Urinary bladder (tissue), 4 donors: Measurements from ENCODE around the gene RHOT2. TPM values are rescaled to one million over a fixed set of nuclear protein-coding genes. Genes with fewer than 3 reads are reported as not detected.

Source experiments
- DNase-seq: peaks from one replicate; pipeline ENCODE4 v3.0.0-alpha.2; 2015; ENCODE audit errors: extremely low spot score
- H3K27ac ChIP-seq: one replicate; pipeline ENCODE4 v1.5.1; 2013; ENCODE audit warnings: low read depth, mild to moderate bottlenecking, moderate library complexity
- H3K36me3 ChIP-seq: one replicate; pipeline ENCODE4 v1.6.1; 2013; ENCODE audit warnings: mild to moderate bottlenecking, moderate library complexity; ENCODE audit not compliant: insufficient read depth
- H3K4me1 ChIP-seq: one replicate; pipeline ENCODE4 v1.6.1; 2013; ENCODE audit warnings: mild to moderate bottlenecking, moderate library complexity; ENCODE audit not compliant: insufficient read depth
- H3K4me3 ChIP-seq: one replicate; pipeline ENCODE4 v1.5.1; 2013; ENCODE audit warnings: low read depth, low read length
- WGBS: extraction: QIAGEN DNeasy Blood & Tissue Kit; methylation state at CpG from one replicate; pipeline ENCODE4 v1.1.7; 2013; 5-methylcytosine and 5-hydroxymethylcytosine counted together
- polyA plus RNA-seq: library from polyadenylated mRNA; stranded (reverse); fragments of 200-250 nt; gene quantifications from one replicate; pipeline ENCODE4 v1.2.3, GENCODE V29; 2013
- total RNA-seq: library from RNA; depleted of rRNA; stranded (reverse); fragments of >200 nt; gene quantifications from one replicate; pipeline ENCODE4 v1.2.3, GENCODE V29; 2014
- donor health status: healthy with polysubstance abuse.
- donor health status: healthy.

Gene RHOT2
- total and polyA plus RNA-seq, 2 donors = 26.0 to 103 TPM

- DNase-seq = no peak
- H3K4me3 ChIP-seq = peak overlapping the region; percentile 70
- no peaks in the 10 kb centered on the region for H3K36me3 ChIP-seq
- H3K27ac ChIP-seq = no peak overlapping the region
- peaks cover 5% of the 10 kb centered on the region for H3K4me1 ChIP-seq
- 2% methylated on average over 74 of the region's 74 CpGs for WGBS
Observed at GRCh38 chr16:715477-716199, 47.7 kb downstream of the RHOT2 start.

- WGBS = 15% methylated on average over 12 of the region's 12 CpGs
- H3K27ac ChIP-seq = no peak overlapping the region
- no peak for DNase-seq
Observed at GRCh38 chr16:716200-716568, 48.3 kb downstream of the RHOT2 start.

GRCh38 chr16:716768-717325, 48.9 kb downstream of the RHOT2 start:
- peaks cover 5% of the 10 kb centered on the region for H3K4me1 ChIP-seq
- WGBS = 86% methylated on average over 29 of the region's 29 CpGs
- no peak for DNase-seq
- no peak overlapping the region for H3K27ac ChIP-seq
- no peaks in the 10 kb centered on the region for H3K36me3 ChIP-seq
- H3K4me3 ChIP-seq = no peak overlapping the region

More at GRCh38 chr16:716200-716568, 48.3 kb downstream of the RHOT2 start:
- H3K36me3 ChIP-seq = no peaks in the 10 kb centered on the region
- peak overlapping the region; percentile 70 for H3K4me3 ChIP-seq
- H3K4me1 ChIP-seq = peaks cover 5% of the 10 kb centered on the region

- no peak overlapping the region for H3K4me3 ChIP-seq
- WGBS = 79% methylated on average over 32 of the region's 32 CpGs
- no peaks in the 10 kb centered on the region for H3K36me3 ChIP-seq
- H3K4me1 ChIP-seq = peaks cover 5% of the 10 kb centered on the region
- DNase-seq = no peak
- no peak overlapping the region for H3K27ac ChIP-seq
Observed at GRCh38 chr16:717450-718245, 49.7 kb downstream of the RHOT2 start.

- Histone ChIP-seq H3K4me3 (no peak overlapping the region), H3K4me1 (peaks cover 5% of the 10 kb centered on the region), H3K27ac (no peak overlapping the region), H3K36me3 (no peaks in the 10 kb centered on the region)
- WGBS = 87% methylated on average over 9 of the region's 9 CpGs
- no peak for DNase-seq
Observed at GRCh38 chr16:718389-718788, 50.5 kb downstream of the RHOT2 start.

GRCh38 chr16:718922-719321, 51.0 kb downstream of the RHOT2 start:
- Histone ChIP-seq H3K4me3 (no peak overlapping the region), H3K36me3 (no peaks in the 10 kb centered on the region), H3K4me1 (peaks cover 5% of the 10 kb centered on the region), H3K27ac (no peak overlapping the region)
- WGBS = 89% methylated on average over 6 of the region's 6 CpGs
- DNase-seq = no peak

- DNase-seq = no peak
- H3K27ac ChIP-seq = no peak overlapping the region
- no peaks in the 10 kb centered on the region for H3K36me3 ChIP-seq
- H3K4me1 ChIP-seq = peaks cover 5% of the 10 kb centered on the region
- H3K4me3 ChIP-seq = peak overlapping the region; percentile 72
- WGBS = 13% methylated on average over 16 of the region's 16 CpGs
Observed at GRCh38 chr16:719815-720446, 52.0 kb downstream of the RHOT2 start.

GRCh38 chr16:720447-720989, 52.6 kb downstream of the RHOT2 start:
- WGBS = under 1% methylated on average over 38 of the region's 38 CpGs
- no peak for DNase-seq
- Histone ChIP-seq H3K4me3 (peak overlapping the region; percentile 72), H3K4me1 (peaks cover 4% of the 10 kb centered on the region), H3K36me3 (no peaks in the 10 kb centered on the region), H3K27ac (peak overlapping the region; percentile 83)

GRCh38 chr16:720990-721764, 53.2 kb downstream of the RHOT2 start, which contains the start of gene ANTKMT:
Gene ANTKMT (plus strand): TSS chr16:721146. CDS start chr16:721275, 129 bp downstream.
- Histone ChIP-seq H3K27ac (peak within 1 kb of the TSS; percentile 83), H3K4me3 (peak within 1 kb of the TSS; percentile 72), H3K4me1 (no peaks in the 10 kb centered on the region), H3K36me3 (no peaks in the 10 kb centered on the region)
- DNase-seq = no peak
- WGBS = 6% methylated on average over 106 of the region's 106 CpGs

- no peaks in the 10 kb centered on the region for H3K36me3 ChIP-seq
- no peaks in the 10 kb centered on the region for H3K4me1 ChIP-seq
- H3K4me3 ChIP-seq = peak overlapping the region; percentile 72
- no peak for DNase-seq
- 85% methylated on average over 51 of the region's 51 CpGs for WGBS
- H3K27ac ChIP-seq = no peak overlapping the region
Observed at GRCh38 chr16:721765-722540, 54.0 kb downstream of the RHOT2 start.

GRCh38 chr16:722835-723633, 55.1 kb downstream of the RHOT2 start:
- Histone ChIP-seq H3K4me1 (no peaks in the 10 kb centered on the region), H3K36me3 (no peaks in the 10 kb centered on the region), H3K4me3 (no peak overlapping the region), H3K27ac (no peak overlapping the region)
- WGBS = 87% methylated on average over 24 of the region's 24 CpGs
- no peak for DNase-seq
